Vagina (tissue), 2 donors: ENCODE measurements around the gene HID1.

Experiments
- POLR2AphosphoS5 ChIP-seq, 2 donors: sonication (generic); formaldehyde crosslinking; IDR thresholded peaks; one replicate each; pipeline ENCODE4 v1.9.0; 2017; ENCODE audit warnings: antibody characterized with exemption in 2 of 2, mild to moderate bottlenecking in 2 of 2, low read depth in 1 of 2; ENCODE audit not compliant: insufficient read depth in 1 of 2
- TF ChIP-seq, protein P1 (sequence below), 3 experiments: fragments of 450-650 bp in 2 of 3; fragments of 200-600 bp in 1 of 3; sonication (generic) in 1 of 3; IDR thresholded peaks; one replicate each; pipeline ENCODE4 v1.5.1; 2017 to 2019; ENCODE audit warnings: antibody characterized with exemption in 3 of 3, mild to moderate bottlenecking in 2 of 3, moderate library complexity in 2 of 3

DNA sequence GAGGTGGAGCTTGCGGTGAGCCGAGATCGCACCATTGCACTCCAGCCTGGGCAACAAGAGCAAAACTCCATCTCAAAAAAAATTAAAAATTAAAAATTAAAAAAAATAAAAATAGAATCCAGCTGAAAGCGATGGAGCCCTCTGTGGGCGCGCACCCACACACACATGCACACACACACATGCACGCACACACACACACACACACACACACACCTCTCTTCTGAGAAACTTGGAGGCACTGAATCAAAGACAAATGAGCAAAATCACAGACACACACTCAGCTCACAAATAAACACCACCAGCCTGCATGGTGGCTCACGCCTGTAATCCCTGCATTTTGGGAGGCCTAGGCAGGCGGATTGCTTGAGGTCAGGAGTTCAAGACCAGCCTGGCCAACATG is 69.5 kb downstream of the HID1 start:
- TF ChIP-seq, protein P1, sequence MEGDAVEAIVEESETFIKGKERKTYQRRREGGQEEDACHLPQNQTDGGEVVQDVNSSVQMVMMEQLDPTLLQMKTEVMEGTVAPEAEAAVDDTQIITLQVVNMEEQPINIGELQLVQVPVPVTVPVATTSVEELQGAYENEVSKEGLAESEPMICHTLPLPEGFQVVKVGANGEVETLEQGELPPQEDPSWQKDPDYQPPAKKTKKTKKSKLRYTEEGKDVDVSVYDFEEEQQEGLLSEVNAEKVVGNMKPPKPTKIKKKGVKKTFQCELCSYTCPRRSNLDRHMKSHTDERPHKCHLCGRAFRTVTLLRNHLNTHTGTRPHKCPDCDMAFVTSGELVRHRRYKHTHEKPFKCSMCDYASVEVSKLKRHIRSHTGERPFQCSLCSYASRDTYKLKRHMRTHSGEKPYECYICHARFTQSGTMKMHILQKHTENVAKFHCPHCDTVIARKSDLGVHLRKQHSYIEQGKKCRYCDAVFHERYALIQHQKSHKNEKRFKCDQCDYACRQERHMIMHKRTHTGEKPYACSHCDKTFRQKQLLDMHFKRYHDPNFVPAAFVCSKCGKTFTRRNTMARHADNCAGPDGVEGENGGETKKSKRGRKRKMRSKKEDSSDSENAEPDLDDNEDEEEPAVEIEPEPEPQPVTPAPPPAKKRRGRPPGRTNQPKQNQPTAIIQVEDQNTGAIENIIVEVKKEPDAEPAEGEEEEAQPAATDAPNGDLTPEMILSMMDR (IDR thresholded peaks at IDR 0.05), result no peak
- no peak for TF ChIP-seq POLR2AphosphoS5 (IDR thresholded peaks at IDR 0.05; ENCODE audit: insufficient read depth in 1 of 2, low read depth in 1 of 2)
